SK-N-SH (cell line): ENCODE data around the gene GRM1. TPM values are rescaled to one million over a fixed set of nuclear protein-coding genes. Genes with fewer than 3 reads are reported as not detected.
A peak's percentile ranks its signal among the peaks of the same experiment; 100 is the strongest.

Experiments used
- CTCF ChIA-PET: fragments of 300-600, 350-600 bp; formaldehyde crosslinking; extraction: SDS; loops from one replicate; lab custom pipeline; 2021; lab: Yijun Ruan, JAX
- POLR2A ChIA-PET: fragments of 350-600 bp; sonication (Branson Sonifier 250); formaldehyde crosslinking; extraction: SDS; loops from one replicate; lab custom pipeline; 2020; ENCODE audit warnings: antibody characterized with exemption, inconsistent platforms; lab: Yijun Ruan, JAX
- DNase-seq: peaks from one replicate; pipeline ENCODE4 v3.0.0; 2012
- H2AFZ ChIP-seq: fragments of 200-600 bp; sonication (generic); 2 replicates; pipeline ENCODE4 v1.8.1; 2016; ENCODE audit warnings: antibody characterized with exemption, mild to moderate bottlenecking, low read depth
- H3F3A ChIP-seq: fragments of 200-600 bp; sonication (generic); replicated peaks from 2 replicates; pipeline ENCODE3; 2016; ENCODE audit warnings: antibody characterized with exemption, mild to moderate bottlenecking; ENCODE audit not compliant: insufficient read depth
- H3K27ac ChIP-seq, 2 experiments: fragments of 200-500 bp in 1 of 2; fragments of 200-600 bp in 1 of 2; sonication (Bioruptor generic) in 1 of 2; sonication (generic), shearing (Covaris generic) in 1 of 2; 2 replicates each; pipeline versions ENCODE4 v1.5.1 to v1.6.1; 2014 to 2016; ENCODE audit warnings: low read depth in 2 of 2, inconsistent platforms in 1 of 2, low read length in 1 of 2, mild to moderate bottlenecking in 1 of 2, mixed read lengths in 1 of 2
- H3K27me3 ChIP-seq: fragments of 200-600 bp; sonication (generic), shearing (Covaris generic); 2 replicates; pipeline ENCODE4 v1.6.1; 2016; ENCODE audit warnings: mixed run types; ENCODE audit not compliant: insufficient read depth
- H3K36me3 ChIP-seq, 2 experiments: fragments of 200-500 bp in 1 of 2; fragments of 200-600 bp in 1 of 2; sonication (Bioruptor generic) in 1 of 2; sonication (generic) in 1 of 2; replicated peaks in 1 of 2; 2 replicates each; pipeline versions ENCODE3 to v1.5.1; 2014 to 2016; ENCODE audit warnings: low read length in 1 of 2, mild to moderate bottlenecking in 1 of 2; ENCODE audit not compliant: insufficient read depth in 2 of 2, control insufficient read depth in 1 of 2
- H3K4me1 ChIP-seq, 2 experiments: fragments of 200-500 bp in 1 of 2; fragments of 200-600 bp in 1 of 2; sonication (Bioruptor generic) in 1 of 2; sonication (generic), shearing (Covaris generic) in 1 of 2; 2 replicates each; pipeline versions ENCODE4 v1.5.1 to v1.6.1; 2014 to 2016; ENCODE audit warnings: low read depth in 1 of 2, low read length in 1 of 2, mixed run types in 1 of 2; ENCODE audit not compliant: insufficient read depth in 2 of 2, control insufficient read depth in 1 of 2
- H3K4me2 ChIP-seq: fragments of 200-600 bp; sonication (generic), shearing (Covaris generic); 2 replicates; pipeline ENCODE4 v1.6.1; 2017; ENCODE audit warnings: mixed run types
- H3K4me3 ChIP-seq, 2 experiments: fragments of 200-500 bp in 1 of 2; fragments of 200-600 bp in 1 of 2; sonication (Bioruptor generic) in 1 of 2; sonication (generic), shearing (Covaris generic) in 1 of 2; 2 replicates each; pipeline versions ENCODE4 v1.5.1 to v1.8.1; 2014 to 2016; ENCODE audit warnings: low read depth in 2 of 2, inconsistent platforms in 1 of 2, low read length in 1 of 2, mild to moderate bottlenecking in 1 of 2, mixed read lengths in 1 of 2, moderate library complexity in 1 of 2
- H3K79me2 ChIP-seq: fragments of 200-600 bp; sonication (generic); 2 replicates; pipeline ENCODE4 v1.8.1; 2017; ENCODE audit warnings: mild to moderate bottlenecking; ENCODE audit not compliant: insufficient read depth
- H3K9ac ChIP-seq: fragments of 200-600 bp; sonication (generic); 2 replicates; pipeline ENCODE4 v1.6.1; 2017; ENCODE audit warnings: mixed run types
- H3K9me2 ChIP-seq: fragments of 200-600 bp; sonication (generic); 2 replicates; pipeline ENCODE4 v1.6.1; 2017; ENCODE audit warnings: mixed run types
- H3K9me3 ChIP-seq: fragments of 200-600 bp; sonication (generic); 2 replicates; pipeline ENCODE4 v1.6.1; 2017; ENCODE audit warnings: mixed run types, mild to moderate bottlenecking, moderate library complexity
- H4K20me1 ChIP-seq: fragments of 200-600 bp; sonication (generic); 2 replicates; pipeline ENCODE4 v1.6.1; 2017; ENCODE audit warnings: mild to moderate bottlenecking, mixed run types; ENCODE audit not compliant: insufficient read depth
- EP300 ChIP-seq, 2 experiments: IDR thresholded peaks; 2 replicates each; pipeline versions ENCODE4 v1.4.0 to v1.6.1; 2012; ENCODE audit warnings: borderline replicate concordance in 1 of 2, low read depth in 1 of 2, low read length in 1 of 2
- FOSL2 ChIP-seq: IDR thresholded peaks from 2 replicates; pipeline ENCODE4 v1.4.0; 2012; ENCODE audit warnings: low read depth, mild to moderate bottlenecking, moderate library complexity, borderline replicate concordance
- FOXM1 ChIP-seq: IDR thresholded peaks from 2 replicates; pipeline ENCODE4 v1.4.0; 2012; ENCODE audit warnings: low read depth, mild to moderate bottlenecking
- JUND ChIP-seq: IDR thresholded peaks from 2 replicates; pipeline ENCODE4 v1.4.0; 2012
- MEF2A ChIP-seq: IDR thresholded peaks from 2 replicates; pipeline ENCODE4 v1.4.0; 2012; ENCODE audit warnings: low read depth, borderline replicate concordance
- NFIC ChIP-seq: IDR thresholded peaks from 2 replicates; pipeline ENCODE4 v1.4.0; 2012; ENCODE audit warnings: borderline replicate concordance
- POLR2AphosphoS5 ChIP-seq: IDR thresholded peaks from 2 replicates; pipeline ENCODE4 v1.6.1; 2012; ENCODE audit warnings: low read depth, low read length
- RAD21 ChIP-seq: IDR thresholded peaks from 2 replicates; pipeline ENCODE4 v1.6.1; 2012; ENCODE audit warnings: mild to moderate bottlenecking, low read length
- SMC3 ChIP-seq: IDR thresholded peaks from 2 replicates; pipeline ENCODE4 v1.6.1; 2012; ENCODE audit warnings: low read depth, low read length, improper control_type of control experiment
- TAF1 ChIP-seq: IDR thresholded peaks from 2 replicates; pipeline ENCODE4 v1.6.1; 2012; ENCODE audit warnings: low read depth, mild to moderate bottlenecking, low read length, moderate library complexity, borderline replicate concordance
- TCF12 ChIP-seq: IDR thresholded peaks from 2 replicates; pipeline ENCODE4 v1.4.0; 2012
- WGBS: methylation state at CpG from one replicate; pipeline ENCODE4 v1.1.6; 2017; ENCODE audit warnings: low lambda C conversion rate; 5-methylcytosine and 5-hydroxymethylcytosine counted together
- polyA plus RNA-seq, 3 experiments: library from polyadenylated mRNA; depleted of rRNA; stranded (reverse); fragments of >200 nt; gene quantifications; 2 replicates each; pipeline ENCODE4 v1.2.3, GENCODE V29; 2012
- TF ChIP-seq, protein P1 (sequence below): IDR thresholded peaks from 2 replicates; pipeline ENCODE4 v1.4.0; 2012; ENCODE audit warnings: low read depth

GRM1 gene
- polyA plus RNA-seq, 1 of the 3 experiments (the other 2 are of a cell fraction) = 0.05 TPM

DNA sequence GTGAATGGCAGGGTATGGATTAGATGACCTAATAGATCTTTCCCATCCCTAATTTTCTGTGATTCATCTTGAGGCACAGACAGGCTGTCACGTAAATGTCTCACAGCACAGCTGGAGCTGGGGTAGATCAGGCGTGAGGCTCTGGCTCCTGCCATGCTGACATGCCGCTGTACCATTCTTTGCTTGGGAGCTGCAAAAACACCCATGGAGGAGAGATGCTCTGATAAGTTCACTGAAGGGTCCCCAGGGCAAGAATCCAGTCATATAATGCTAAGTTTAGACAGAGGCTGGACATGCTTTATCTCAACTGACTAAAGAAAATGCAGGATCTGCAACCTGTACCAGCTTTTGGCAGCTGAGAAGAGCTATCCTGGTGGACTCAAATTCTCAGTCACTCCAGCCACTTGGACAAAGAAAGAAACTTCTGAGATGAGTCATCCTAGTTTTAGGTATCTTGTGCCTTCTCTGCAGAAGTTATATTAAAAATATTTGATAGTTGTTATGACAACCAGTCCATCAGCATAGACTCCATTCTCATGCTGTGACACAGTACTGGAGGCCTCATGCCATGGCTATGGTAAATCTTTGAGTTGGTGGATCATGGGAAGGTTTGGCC lies 329.7 kb downstream of the GRM1 start:
- DNase-seq = no peak
- CTCF ChIA-PET = no interaction called here
- Histone ChIP-seq H3K4me2 (peak overlapping the region; percentile 64), H3K9me3 (no peaks in the 10 kb centered on the region), H3K9me2 (no peaks in the 10 kb centered on the region), H3K36me3 (no peaks in the 10 kb centered on the region), H2AFZ (peak overlapping the region; percentile 73; the same call in 1 of the 2 replicates), H3K4me1 (peaks cover 0 to 12% of the 10 kb centered on the region in 2 experiments; a peak in 3 of 4 replicates), H3K27ac (peak overlapping the region; percentile 69 to 95; a peak in 3 of 4 replicates), H3K79me2 (no peaks in the 10 kb centered on the region), H4K20me1 (no peaks in the 10 kb centered on the region), H3K9ac (peak overlapping the region; percentile 70; the same call in 1 of the 2 replicates), H3K27me3 (no peaks in the 10 kb centered on the region), H3K4me3 (peak overlapping the region; percentile 32 to 44; a peak in 3 of 4 replicates), H3F3A (peaks cover 27% of the 10 kb centered on the region)
- 23% methylated on average over 3 of the region's 3 CpGs for WGBS
- POLR2A ChIA-PET = no interaction called here
- TF ChIP-seq POLR2AphosphoS5 (no peak), FOSL2 (peak; percentile 34; the same call in 1 of the 2 replicates), EP300 (IDR thresholded peaks at IDR 0.05; ENCODE audit: borderline replicate concordance in 1 of 2, low read depth in 1 of 2, low read length in 1 of 2) (peak in 1 of 2 experiments; percentile 17; a peak in 1 of 4 replicates), SMC3 (no peak), MEF2A (no peak), JUND (0 out of 2 replicates have a peak, but pooled peaks have one; percentile 32), NFIC (peak; percentile 15; the same call in 1 of the 2 replicates), RAD21 (no peak), TAF1 (no peak), TCF12 (peak; percentile 56), FOXM1 (no peak)

DNA sequence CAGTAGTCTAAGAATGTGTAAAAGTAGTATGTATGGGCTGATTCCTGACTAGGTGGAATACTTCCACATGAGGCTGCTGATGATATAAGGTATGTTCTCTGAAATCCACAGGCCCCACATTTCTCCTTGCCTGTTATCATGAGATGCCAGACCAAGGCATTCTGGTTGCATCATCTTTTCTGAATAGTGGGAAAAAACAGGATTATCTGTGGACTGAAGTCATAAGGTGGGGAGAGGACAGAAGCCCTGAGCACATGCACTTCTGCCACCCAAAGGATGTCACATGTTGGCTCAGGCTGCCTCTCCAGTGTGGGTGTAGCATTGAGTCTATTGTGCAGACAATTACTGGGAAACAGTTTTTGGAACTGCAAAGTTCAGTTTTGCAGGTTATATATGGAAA lies 330.3 kb downstream of the GRM1 start:
- Histone ChIP-seq H3K9me3 (no peaks in the 10 kb centered on the region), H3K27ac (peak overlapping the region; percentile 39 to 95; a peak in 3 of 4 replicates), H3K36me3 (no peaks in the 10 kb centered on the region), H2AFZ (0 out of 2 replicates have a peak overlapping the region, but pooled peaks have one; percentile 16), H3K4me3 (no peak overlapping the region), H3F3A (peaks cover 27% of the 10 kb centered on the region), H4K20me1 (no peaks in the 10 kb centered on the region), H3K9ac (no peak overlapping the region; the same call in 1 of the 2 replicates), H3K4me1 (peaks cover 0 to 15% of the 10 kb centered on the region in 2 experiments; a peak in 3 of 4 replicates), H3K27me3 (no peaks in the 10 kb centered on the region), H3K9me2 (no peaks in the 10 kb centered on the region), H3K4me2 (peak overlapping the region; percentile 64), H3K79me2 (no peaks in the 10 kb centered on the region)
- POLR2A ChIA-PET = no interaction called here
- TF ChIP-seq, protein P1, sequence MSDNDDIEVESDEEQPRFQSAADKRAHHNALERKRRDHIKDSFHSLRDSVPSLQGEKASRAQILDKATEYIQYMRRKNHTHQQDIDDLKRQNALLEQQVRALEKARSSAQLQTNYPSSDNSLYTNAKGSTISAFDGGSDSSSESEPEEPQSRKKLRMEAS = no peak
- no peak for TF ChIP-seq POLR2AphosphoS5
- no peak for DNase-seq
- CTCF ChIA-PET = no interaction called here
